Parathyroid adenoma (tissue), 2 donors: ENCODE results near the gene ARTN.

Source experiments
- H2AFZ ChIP-seq: fragments of 300-600 bp; sonication (generic); one replicate; pipeline ENCODE4 v1.7.0; 2017; ENCODE audit warnings: antibody characterized with exemption, mild to moderate bottlenecking
- H3K27ac ChIP-seq: fragments of 300-600 bp; sonication (generic); one replicate; pipeline ENCODE4 v1.7.0; 2017
- H3K27me3 ChIP-seq: fragments of 300-600 bp; sonication (generic); one replicate; pipeline ENCODE4 v1.7.0; 2017; ENCODE audit warnings: low read length; ENCODE audit not compliant: control insufficient read depth, insufficient read depth
- H3K36me3 ChIP-seq: fragments of 300-600 bp; sonication (generic); one replicate; pipeline ENCODE4 v1.7.0; 2017; ENCODE audit warnings: low read length; ENCODE audit not compliant: control insufficient read depth, insufficient read depth
- H3K4me1 ChIP-seq: fragments of 300-600 bp; sonication (generic); one replicate; pipeline ENCODE4 v1.7.0; 2017; ENCODE audit warnings: control low read depth
- H3K4me2 ChIP-seq: fragments of 300-600 bp; sonication (generic); one replicate; pipeline ENCODE4 v1.7.0; 2017; ENCODE audit warnings: low read length
- H3K4me3 ChIP-seq: fragments of 300-600 bp; sonication (generic); one replicate; pipeline ENCODE4 v1.7.0; 2017; ENCODE audit warnings: low read depth, low read length
- H3K79me2 ChIP-seq: fragments of 300-600 bp; sonication (generic); one replicate; pipeline ENCODE4 v1.7.0; 2017; ENCODE audit warnings: control low read depth
- H3K9ac ChIP-seq: fragments of 300-600 bp; sonication (generic); one replicate; pipeline ENCODE4 v1.7.0; 2017; ENCODE audit warnings: mild to moderate bottlenecking
- H3K9me3 ChIP-seq: fragments of 300-600 bp; sonication (generic); one replicate; pipeline ENCODE4 v1.7.0; 2017; ENCODE audit warnings: low read length; ENCODE audit not compliant: control insufficient read depth
- TF ChIP-seq, protein P1 (sequence below): fragments of 300-600 bp; sonication (generic); IDR thresholded peaks from one replicate; pipeline ENCODE4 v1.7.0; 2017; ENCODE audit warnings: antibody characterized with exemption, mild to moderate bottlenecking
- donor health status: primary hyperparathyroidism.

ARTN gene

DNA sequence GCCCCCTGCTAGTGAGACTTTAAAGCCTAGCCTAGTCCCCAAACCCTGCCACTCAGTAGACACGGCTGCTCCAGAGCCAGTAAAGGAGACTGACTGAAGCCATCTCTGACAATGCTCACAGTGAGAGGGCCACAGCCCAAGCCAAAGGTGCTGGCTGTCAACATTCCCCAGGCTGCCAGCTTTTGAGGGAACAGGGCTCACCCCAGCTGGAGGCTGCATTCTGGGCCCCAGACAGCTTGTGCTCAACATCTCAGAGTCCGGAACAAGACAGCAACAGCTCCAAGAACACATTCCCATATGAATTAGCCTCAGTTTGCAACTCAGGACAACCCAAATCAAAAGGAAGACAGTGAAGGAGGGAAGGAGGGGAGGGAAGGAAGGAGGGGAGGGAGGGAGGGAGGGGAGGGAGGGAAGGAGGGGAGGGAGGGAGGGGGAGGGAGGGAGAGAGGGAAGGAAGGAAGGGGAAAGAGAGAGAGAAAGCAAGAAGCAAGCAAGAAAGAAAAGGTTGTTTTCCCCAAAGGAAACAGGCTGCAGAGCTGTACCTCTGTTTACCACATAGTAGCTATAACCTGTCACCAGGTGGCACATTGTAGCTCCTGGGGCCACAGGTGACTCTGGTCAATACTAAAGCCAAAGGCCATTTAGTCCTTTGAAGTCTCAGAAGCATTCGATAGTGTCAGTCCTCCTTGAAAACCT lies 5.4 kb downstream of the ARTN start:
- TF ChIP-seq, protein P1, sequence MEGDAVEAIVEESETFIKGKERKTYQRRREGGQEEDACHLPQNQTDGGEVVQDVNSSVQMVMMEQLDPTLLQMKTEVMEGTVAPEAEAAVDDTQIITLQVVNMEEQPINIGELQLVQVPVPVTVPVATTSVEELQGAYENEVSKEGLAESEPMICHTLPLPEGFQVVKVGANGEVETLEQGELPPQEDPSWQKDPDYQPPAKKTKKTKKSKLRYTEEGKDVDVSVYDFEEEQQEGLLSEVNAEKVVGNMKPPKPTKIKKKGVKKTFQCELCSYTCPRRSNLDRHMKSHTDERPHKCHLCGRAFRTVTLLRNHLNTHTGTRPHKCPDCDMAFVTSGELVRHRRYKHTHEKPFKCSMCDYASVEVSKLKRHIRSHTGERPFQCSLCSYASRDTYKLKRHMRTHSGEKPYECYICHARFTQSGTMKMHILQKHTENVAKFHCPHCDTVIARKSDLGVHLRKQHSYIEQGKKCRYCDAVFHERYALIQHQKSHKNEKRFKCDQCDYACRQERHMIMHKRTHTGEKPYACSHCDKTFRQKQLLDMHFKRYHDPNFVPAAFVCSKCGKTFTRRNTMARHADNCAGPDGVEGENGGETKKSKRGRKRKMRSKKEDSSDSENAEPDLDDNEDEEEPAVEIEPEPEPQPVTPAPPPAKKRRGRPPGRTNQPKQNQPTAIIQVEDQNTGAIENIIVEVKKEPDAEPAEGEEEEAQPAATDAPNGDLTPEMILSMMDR: no peak
- H3K36me3 ChIP-seq: no peaks in the 10 kb centered on the region
- no peaks in the 10 kb centered on the region for H3K79me2 ChIP-seq
- no peak overlapping the region for H2AFZ ChIP-seq
- no peak overlapping the region for H3K4me2 ChIP-seq
- no peaks in the 10 kb centered on the region for H3K27me3 ChIP-seq
- H3K4me1 ChIP-seq: peaks cover 20% of the 10 kb centered on the region
- no peak overlapping the region for H3K9ac ChIP-seq
- H3K9me3 ChIP-seq: no peaks in the 10 kb centered on the region
- H3K4me3 ChIP-seq: no peak overlapping the region
- H3K27ac ChIP-seq: no peak overlapping the region

DNA sequence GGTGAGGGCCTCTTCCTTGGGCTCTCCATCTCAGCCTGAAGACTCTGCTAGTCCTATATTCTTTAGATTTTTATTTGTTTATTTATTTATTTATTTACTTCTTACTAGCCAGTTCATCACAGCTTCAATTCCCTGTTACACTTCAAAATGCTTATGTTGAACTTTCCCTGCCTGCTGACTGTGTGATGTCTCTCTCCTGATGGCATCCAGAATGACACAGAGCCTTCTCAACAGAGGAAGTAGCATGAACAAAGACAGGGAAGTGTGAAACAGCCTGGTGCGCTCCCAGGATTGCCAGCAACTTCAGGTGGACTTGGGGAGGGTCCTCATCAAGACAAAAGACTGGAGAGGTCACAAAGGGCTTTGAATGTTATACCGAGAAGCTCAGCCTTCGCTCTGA lies 8.8 kb downstream of the ARTN start:
- Histone ChIP-seq H3K36me3 (no peaks in the 10 kb centered on the region), H3K4me1 (peaks cover 4% of the 10 kb centered on the region), H3K4me2 (no peak overlapping the region), H2AFZ (no peak overlapping the region), H3K27ac (no peak overlapping the region), H3K27me3 (no peaks in the 10 kb centered on the region), H3K4me3 (no peak overlapping the region), H3K79me2 (peaks cover 4% of the 10 kb centered on the region), H3K9me3 (no peaks in the 10 kb centered on the region), H3K9ac (no peak overlapping the region)
- TF ChIP-seq, protein P1: no peak

DNA sequence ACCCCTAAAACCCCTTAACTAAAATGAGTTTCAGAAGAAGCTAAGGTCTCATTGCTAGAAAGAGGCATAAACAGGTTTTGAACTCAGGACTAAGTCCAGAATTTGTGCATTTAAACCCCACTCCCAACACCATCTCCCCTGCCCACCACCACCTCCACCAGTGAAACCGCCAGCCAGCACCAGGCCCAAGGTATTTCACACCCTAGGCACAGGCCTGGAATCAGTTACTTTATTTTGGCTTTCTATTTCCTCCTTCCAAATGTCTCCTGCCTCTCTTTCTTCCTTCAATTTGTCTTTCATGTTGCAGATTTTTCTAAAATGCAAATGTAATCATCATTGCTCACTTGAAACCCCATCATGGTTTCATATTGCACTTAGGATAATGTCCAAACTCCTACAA lies 11.3 kb downstream of the ARTN start:
- no peak overlapping the region for H3K9ac ChIP-seq
- H3K4me2 ChIP-seq: no peak overlapping the region
- no peak overlapping the region for H3K27ac ChIP-seq
- no peaks in the 10 kb centered on the region for H3K36me3 ChIP-seq
- H3K27me3 ChIP-seq: no peaks in the 10 kb centered on the region
- no peak overlapping the region for H2AFZ ChIP-seq
- H3K4me1 ChIP-seq: peaks cover 8% of the 10 kb centered on the region
- TF ChIP-seq, protein P1: no peak
- H3K9me3 ChIP-seq: no peaks in the 10 kb centered on the region
- no peak overlapping the region for H3K4me3 ChIP-seq
- peaks cover 8% of the 10 kb centered on the region for H3K79me2 ChIP-seq

DNA sequence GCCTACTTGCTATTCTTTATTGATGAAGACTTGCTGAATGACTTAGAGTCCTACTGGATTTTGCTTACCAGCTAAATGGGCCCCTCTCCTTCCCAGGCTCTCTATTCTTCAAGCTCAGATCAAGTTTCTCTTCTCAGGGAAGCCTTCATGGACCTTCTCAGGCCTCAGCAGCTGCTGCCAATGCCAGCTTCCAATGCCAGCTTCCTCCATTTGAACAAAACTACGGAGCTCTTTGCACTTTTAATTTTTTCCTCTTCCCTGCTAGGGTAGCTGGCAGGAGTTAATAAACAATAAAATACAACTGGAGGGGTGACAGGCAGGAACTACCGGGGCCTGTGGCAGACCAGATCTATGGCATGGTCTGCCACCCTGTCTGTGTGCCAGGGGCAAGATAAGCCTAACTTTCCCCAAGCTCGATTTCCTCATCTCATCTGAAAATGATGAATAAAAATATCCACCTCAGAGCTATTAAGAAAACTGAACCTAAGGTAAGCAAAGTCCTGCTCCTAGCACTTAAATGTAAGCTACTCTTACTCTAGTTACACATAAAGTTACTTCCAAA lies 12.2 kb downstream of the ARTN start:
- peak overlapping the region; percentile 93 for H2AFZ ChIP-seq
- no peaks in the 10 kb centered on the region for H3K27me3 ChIP-seq
- no peaks in the 10 kb centered on the region for H3K9me3 ChIP-seq
- H3K4me1 ChIP-seq: peaks cover 8% of the 10 kb centered on the region
- H3K4me2 ChIP-seq: peak overlapping the region; percentile 94
- H3K4me3 ChIP-seq: peak overlapping the region; percentile 87
- H3K79me2 ChIP-seq: peaks cover 8% of the 10 kb centered on the region
- H3K36me3 ChIP-seq: no peaks in the 10 kb centered on the region
- peak overlapping the region; percentile 99 for H3K27ac ChIP-seq
- TF ChIP-seq, protein P1: no peak
- H3K9ac ChIP-seq: peak overlapping the region; percentile 53
